Ishikawa (cell line): Measurements from ENCODE around the gene PYDC1.

Experiments used
- CEBPB ChIP-seq: IDR thresholded peaks from 2 replicates; pipeline ENCODE4 v1.6.1; 2012
- NFIC ChIP-seq: IDR thresholded peaks from 2 replicates; pipeline ENCODE4 v1.6.1; 2012
- RAD21 ChIP-seq: IDR thresholded peaks from 2 replicates; pipeline ENCODE4 v1.6.1; 2012; ENCODE audit warnings: low read depth
- TAF1 ChIP-seq: IDR thresholded peaks from 2 replicates; pipeline ENCODE4 v1.6.1; 2012; ENCODE audit warnings: low read depth, mild to moderate bottlenecking
- TEAD4 ChIP-seq: IDR thresholded peaks from 2 replicates; pipeline ENCODE4 v1.6.1; 2012
- YY1 ChIP-seq: IDR thresholded peaks from 2 replicates; pipeline ENCODE4 v1.6.1; 2012; ENCODE audit warnings: low read depth
- TF ChIP-seq, protein P1 (sequence below): IDR thresholded peaks from 2 replicates; pipeline ENCODE4 v1.6.1; 2012; ENCODE audit warnings: low read depth, mild to moderate bottlenecking

DNA sequence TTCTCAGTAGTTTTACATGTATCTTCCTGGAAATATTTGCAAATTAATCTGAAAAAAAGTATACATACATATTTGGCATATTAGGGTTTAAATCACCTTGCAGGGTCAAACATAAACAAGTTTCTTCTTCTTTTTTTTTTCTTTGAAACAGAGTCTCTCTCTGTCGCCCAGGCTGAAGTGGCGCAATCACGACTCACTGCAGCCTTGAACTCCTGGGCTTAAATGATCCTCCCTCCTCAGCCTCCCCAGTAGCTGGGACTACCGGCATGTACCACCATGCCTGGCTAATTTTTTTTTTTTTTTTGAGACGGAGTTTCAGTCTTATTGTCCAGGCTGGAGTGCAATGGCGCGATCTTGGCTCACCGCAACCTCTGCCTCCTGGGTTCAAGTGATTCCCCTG is 49.6 kb downstream of the PYDC1 start:
- no peak for TF ChIP-seq YY1
- no peak for TF ChIP-seq NFIC
- TF ChIP-seq, protein P1, sequence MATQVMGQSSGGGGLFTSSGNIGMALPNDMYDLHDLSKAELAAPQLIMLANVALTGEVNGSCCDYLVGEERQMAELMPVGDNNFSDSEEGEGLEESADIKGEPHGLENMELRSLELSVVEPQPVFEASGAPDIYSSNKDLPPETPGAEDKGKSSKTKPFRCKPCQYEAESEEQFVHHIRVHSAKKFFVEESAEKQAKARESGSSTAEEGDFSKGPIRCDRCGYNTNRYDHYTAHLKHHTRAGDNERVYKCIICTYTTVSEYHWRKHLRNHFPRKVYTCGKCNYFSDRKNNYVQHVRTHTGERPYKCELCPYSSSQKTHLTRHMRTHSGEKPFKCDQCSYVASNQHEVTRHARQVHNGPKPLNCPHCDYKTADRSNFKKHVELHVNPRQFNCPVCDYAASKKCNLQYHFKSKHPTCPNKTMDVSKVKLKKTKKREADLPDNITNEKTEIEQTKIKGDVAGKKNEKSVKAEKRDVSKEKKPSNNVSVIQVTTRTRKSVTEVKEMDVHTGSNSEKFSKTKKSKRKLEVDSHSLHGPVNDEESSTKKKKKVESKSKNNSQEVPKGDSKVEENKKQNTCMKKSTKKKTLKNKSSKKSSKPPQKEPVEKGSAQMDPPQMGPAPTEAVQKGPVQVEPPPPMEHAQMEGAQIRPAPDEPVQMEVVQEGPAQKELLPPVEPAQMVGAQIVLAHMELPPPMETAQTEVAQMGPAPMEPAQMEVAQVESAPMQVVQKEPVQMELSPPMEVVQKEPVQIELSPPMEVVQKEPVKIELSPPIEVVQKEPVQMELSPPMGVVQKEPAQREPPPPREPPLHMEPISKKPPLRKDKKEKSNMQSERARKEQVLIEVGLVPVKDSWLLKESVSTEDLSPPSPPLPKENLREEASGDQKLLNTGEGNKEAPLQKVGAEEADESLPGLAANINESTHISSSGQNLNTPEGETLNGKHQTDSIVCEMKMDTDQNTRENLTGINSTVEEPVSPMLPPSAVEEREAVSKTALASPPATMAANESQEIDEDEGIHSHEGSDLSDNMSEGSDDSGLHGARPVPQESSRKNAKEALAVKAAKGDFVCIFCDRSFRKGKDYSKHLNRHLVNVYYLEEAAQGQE, result no peak
- TF ChIP-seq CEBPB, result no peak
- no peak for TF ChIP-seq TAF1
- no peak for TF ChIP-seq RAD21
- TF ChIP-seq TEAD4, result no peak
